Gastrocnemius medialis (tissue), 4 donors: ENCODE measurements around the gene RIMBP2. TPM values are rescaled to one million over a fixed set of nuclear protein-coding genes. Genes with fewer than 3 reads are reported as not detected.

Experiments
- ATAC-seq, 2 donors: fragments of 150-250 bp; one replicate each; pipeline ENCODE4 v1.9.1; 2016
- DNase-seq, 2 donors: peaks; one replicate each; pipeline ENCODE4 v3.0.0-alpha.2; 2019
- H3K27ac ChIP-seq, 4 donors: fragments of 200-600 bp; sonication (generic); 1 replicate in 1 of 4; 2 replicates in 3 of 4; pipeline ENCODE4 v1.5.1; 2016 to 2018; ENCODE audit warnings: mild to moderate bottlenecking in 2 of 4, moderate library complexity in 1 of 4
- H3K27me3 ChIP-seq, 3 donors: fragments of 200-600 bp; sonication (generic) in 2 of 3; 1 replicate in 1 of 3; 2 replicates in 2 of 3; pipeline versions ENCODE4 v1.5.1 to v1.6.0; 2016 to 2019; ENCODE audit warnings: mild to moderate bottlenecking in 1 of 3, moderate library complexity in 1 of 3
- H3K36me3 ChIP-seq, 2 donors: fragments of 200-600 bp; sonication (generic) in 1 of 2; one replicate each; pipeline ENCODE4 v1.5.1; 2017 to 2018
- H3K4me1 ChIP-seq, 2 donors: fragments of 200-600 bp; sonication (generic) in 1 of 2; one replicate each; pipeline ENCODE4 v1.5.1; 2016 to 2017; ENCODE audit warnings: mild to moderate bottlenecking in 2 of 2
- H3K4me3 ChIP-seq, 4 donors: fragments of 200-600 bp; sonication (generic) in 3 of 4; 1 replicate in 1 of 4; 2 replicates in 3 of 4; pipeline ENCODE4 v1.5.1; 2016 to 2019; ENCODE audit warnings: mild to moderate bottlenecking in 2 of 4
- H3K9me3 ChIP-seq, 3 donors: fragments of 200-600 bp; sonication (generic) in 2 of 3; 1 replicate in 1 of 3; 2 replicates in 2 of 3; pipeline ENCODE4 v1.5.1; 2016 to 2019
- CTCF ChIP-seq, 5 experiments: fragments of 450-650 bp in 3 of 5; fragments of 200-600 bp in 2 of 5; sonication (generic) in 2 of 5; IDR thresholded peaks in 4 of 5; conservative IDR thresholded peaks in 1 of 5; 1 replicate in 4 of 5; 2 replicates in 1 of 5; pipeline ENCODE4 v1.5.1; 2016 to 2019; ENCODE audit warnings: antibody characterized with exemption in 5 of 5, mild to moderate bottlenecking in 3 of 5, moderate library complexity in 3 of 5
- POLR2A ChIP-seq, 2 donors: fragments of 450-650 bp; IDR thresholded peaks; one replicate each; pipeline ENCODE4 v1.6.1; 2017; ENCODE audit warnings: antibody characterized with exemption in 2 of 2, mild to moderate bottlenecking in 2 of 2, moderate library complexity in 2 of 2
- in situ Hi-C, 4 donors: fragments of 200-750 bp; cut with MboI; loops; one replicate each; pipeline versions ENCODE4 v1.15.0 to v1.8.0; 2017; ENCODE audit warnings: low sequenced_read_pairs in 4 of 4
- intact Hi-C: fragments of 100-400 bp; cut with DNase I; formaldehyde crosslinking; loops from one replicate; pipeline ENCODE4 v1.15.1; 2023; ENCODE audit warnings: low total_unique reads
- total RNA-seq, 4 donors: library from RNA; depleted of rRNA; stranded (reverse); fragments of >200 nt; gene quantifications; one replicate each; pipeline versions ENCODE4 v1.1.0 to v1.2.3, GENCODE V29; 2016

The RIMBP2 gene
- total RNA-seq, 4 donors from 2014 or later = 0.76 to 2.2 (median 1.2) TPM; not detected in 1

- no peak for ATAC-seq
- Histone ChIP-seq H3K27me3 (no peaks in the 10 kb centered on the region), H3K36me3 (no peaks in the 10 kb centered on the region), H3K4me1 (no peaks in the 10 kb centered on the region), H3K9me3 (no peaks in the 10 kb centered on the region), H3K4me3 (no peak overlapping the region), H3K27ac (no peak overlapping the region)
- in situ Hi-C loops = no loop called here
- TF ChIP-seq CTCF (IDR thresholded peaks at IDR 0.05 in 4 of 5, conservative IDR thresholded peaks at IDR 0.05 in 1 of 5) = no peak
- DNase-seq = no peak
- intact Hi-C loops = no loop called here
Measured at GRCh38 chr12:130573766-130574165, 142.3 kb downstream of the RIMBP2 start.

GRCh38 chr12:130573235-130573634, 142.9 kb downstream of the RIMBP2 start:
- no peaks in the 10 kb centered on the region for H3K4me1 ChIP-seq
- H3K27me3 ChIP-seq = no peaks in the 10 kb centered on the region
- TF ChIP-seq POLR2A (IDR thresholded peaks at IDR 0.05) (no peak), CTCF (IDR thresholded peaks at IDR 0.05 in 4 of 5, conservative IDR thresholded peaks at IDR 0.05 in 1 of 5) (no peak)
- H3K4me3 ChIP-seq = no peak overlapping the region
- H3K9me3 ChIP-seq = no peaks in the 10 kb centered on the region
- H3K36me3 ChIP-seq = no peaks in the 10 kb centered on the region
- no peak for DNase-seq
- in situ Hi-C loops = no loop called here
- ATAC-seq = no peak
- intact Hi-C loops = no loop called here
- H3K27ac ChIP-seq = no peak overlapping the region

GRCh38 chr12:130572553-130572952, 143.5 kb downstream of the RIMBP2 start:
- H3K27ac ChIP-seq = no peak overlapping the region
- TF ChIP-seq CTCF (IDR thresholded peaks at IDR 0.05 in 4 of 5, conservative IDR thresholded peaks at IDR 0.05 in 1 of 5) (no peak), POLR2A (IDR thresholded peaks at IDR 0.05) (no peak)
- H3K36me3 ChIP-seq = no peaks in the 10 kb centered on the region
- in situ Hi-C loops = no loop called here
- DNase-seq = no peak
- no peaks in the 10 kb centered on the region for H3K9me3 ChIP-seq
- no peaks in the 10 kb centered on the region for H3K27me3 ChIP-seq
- ATAC-seq = no peak
- intact Hi-C loops = no loop called here
- H3K4me3 ChIP-seq = no peak overlapping the region
- no peaks in the 10 kb centered on the region for H3K4me1 ChIP-seq

GRCh38 chr12:130571734-130572133, 144.4 kb downstream of the RIMBP2 start:
- no peak for ATAC-seq
- in situ Hi-C loops = no loop called here
- DNase-seq = no peak

More at GRCh38 chr12:130571734-130572133, 144.4 kb downstream of the RIMBP2 start:
- no peaks in the 10 kb centered on the region for H3K4me1 ChIP-seq
- no peaks in the 10 kb centered on the region for H3K36me3 ChIP-seq
- TF ChIP-seq CTCF (IDR thresholded peaks at IDR 0.05 in 4 of 5, conservative IDR thresholded peaks at IDR 0.05 in 1 of 5) = no peak
- TF ChIP-seq POLR2A (IDR thresholded peaks at IDR 0.05) = no peak
- no peak overlapping the region for H3K27ac ChIP-seq
- no peaks in the 10 kb centered on the region for H3K27me3 ChIP-seq
- intact Hi-C loops = no loop called here
- H3K4me3 ChIP-seq = no peak overlapping the region
- H3K9me3 ChIP-seq = no peaks in the 10 kb centered on the region
